NCI-H1092 treated with DMSO at 0.1 percent for 48 hours (cell line): Measurements from ENCODE around the gene MDP1.
"Not testable (repeated sequence)": the region's sequence is repeated elsewhere in the genome, so short reads cannot be mapped to it uniquely, and the experiment has no call there.

ENCODE experiments used
- DNase-seq: peaks from one replicate; lab custom pipeline; 2025; lab: John Stamatoyannopoulos, UW

Gene MDP1

DNA sequence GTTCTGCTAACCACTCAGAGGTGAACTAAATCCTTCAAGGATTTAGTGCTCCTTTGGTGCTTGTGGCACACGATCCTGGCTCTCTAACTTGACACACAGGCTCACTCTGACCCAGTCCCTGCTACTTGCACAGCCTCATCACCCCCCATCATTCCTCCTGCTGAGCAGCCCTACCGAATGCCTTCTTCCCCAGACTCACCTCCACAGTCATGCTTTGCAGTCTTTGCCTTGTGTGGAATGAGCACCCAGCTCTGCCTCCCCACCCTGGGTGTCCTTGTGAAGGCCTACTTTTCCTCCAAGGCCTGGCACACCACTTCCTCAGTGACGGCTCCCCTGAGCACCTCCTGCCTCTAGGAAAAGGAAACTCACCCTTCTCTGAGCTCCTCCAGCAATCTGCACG lies 34.5 kb upstream of the MDP1 start:
- no peak for DNase-seq

GRCh38 chr14:24249230-24250021 lies 33.6 kb upstream of the MDP1 start:
- DNase-seq: no peak

DNA sequence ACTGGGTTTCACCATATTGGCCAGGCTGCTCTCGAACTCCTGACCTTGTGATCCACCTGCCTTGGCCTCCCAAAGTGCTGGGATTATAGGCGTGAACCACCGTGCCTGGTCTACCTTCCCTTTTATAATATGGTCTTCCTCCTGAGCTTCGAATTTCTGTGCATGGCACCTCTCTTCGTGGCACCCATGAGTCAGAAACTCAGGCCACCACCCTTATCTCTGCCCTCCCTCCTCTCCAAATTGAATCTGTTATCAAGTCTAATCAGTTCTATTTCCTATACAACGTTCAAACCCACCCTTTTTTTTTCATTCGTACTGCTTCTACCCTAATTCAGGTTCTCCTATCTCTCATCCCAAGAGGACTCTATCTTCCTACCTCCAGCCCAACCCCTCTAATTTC lies 31.6 kb upstream of the MDP1 start:
- no peak for DNase-seq

DNA sequence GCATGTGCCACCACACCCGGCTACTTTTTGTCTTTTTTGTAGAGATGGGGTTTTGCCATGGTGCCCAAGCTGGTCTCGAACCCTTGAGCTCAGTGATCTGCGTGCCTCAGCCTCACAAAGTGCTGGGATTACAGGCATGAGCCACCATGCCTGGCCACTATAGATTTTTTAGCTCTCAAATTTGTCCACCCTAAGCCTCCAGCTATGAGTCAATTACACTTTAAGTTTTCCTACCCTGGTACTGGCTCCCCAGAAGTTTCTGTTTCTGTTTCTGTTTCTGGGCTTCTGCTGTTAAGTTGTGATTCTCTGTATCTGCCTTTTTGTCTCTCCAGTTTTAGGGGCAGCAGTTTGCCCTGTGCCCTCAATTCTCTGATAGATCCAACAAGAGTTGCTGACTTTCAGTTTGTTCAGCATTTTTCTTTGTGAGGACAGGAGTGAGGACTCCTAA lies 30.9 kb upstream of the MDP1 start:
- DNase-seq: no peak

DNA sequence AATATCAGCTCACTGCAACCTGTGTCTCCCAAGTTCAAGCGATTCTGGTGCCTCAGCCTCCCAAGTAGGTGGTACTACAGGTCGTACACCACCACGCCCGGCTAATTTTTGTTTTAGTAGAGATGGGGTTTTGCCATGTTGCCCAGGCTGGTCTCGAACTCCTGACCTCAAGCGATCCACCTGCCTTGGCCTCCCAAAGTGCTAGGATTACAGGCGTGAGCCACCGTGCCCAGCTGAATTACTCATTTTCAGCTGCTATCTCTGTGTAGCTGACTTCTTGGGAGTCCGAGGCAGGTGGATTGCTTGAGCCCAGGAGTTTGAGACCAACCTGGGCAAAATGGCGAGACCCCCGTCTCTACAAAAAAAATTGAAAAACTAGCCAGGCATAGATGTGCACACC lies 29.5 kb upstream of the MDP1 start:
- DNase-seq: not testable (repeated sequence)

GRCh38 chr14:24243336-24243836 lies 27.5 kb upstream of the MDP1 start:
- DNase-seq: no peak

DNA sequence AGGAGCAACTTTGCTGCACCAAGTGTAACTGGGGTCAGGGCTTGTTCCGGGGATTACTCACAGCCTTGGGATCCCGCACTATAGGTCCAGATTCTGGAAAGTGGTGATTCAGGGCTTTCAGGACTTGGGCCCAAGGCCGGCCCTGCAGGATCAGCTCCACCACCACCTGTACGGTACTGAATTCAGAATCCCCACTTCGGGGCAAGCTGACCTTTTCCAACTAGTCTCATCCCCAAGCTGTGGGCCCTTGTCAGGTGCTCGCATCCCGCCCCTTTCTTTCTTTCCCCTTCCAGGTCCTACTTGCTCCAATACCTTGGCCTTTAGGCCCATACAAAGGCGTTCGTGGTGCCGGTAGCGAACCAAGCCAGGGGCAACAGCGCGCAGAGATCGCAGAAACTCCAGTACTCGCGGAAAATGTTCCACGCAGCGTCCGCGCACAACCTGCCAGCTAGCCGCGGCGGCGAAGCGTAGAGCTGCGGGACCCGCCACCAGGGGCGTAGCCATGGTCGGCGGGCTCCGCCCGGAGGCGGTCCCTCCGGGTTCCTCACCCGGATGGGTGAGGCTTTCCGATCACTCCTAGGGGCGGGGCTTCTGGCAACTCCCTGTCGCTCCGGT lies 26.1 kb upstream of the MDP1 start:
- no peak for DNase-seq

DNA sequence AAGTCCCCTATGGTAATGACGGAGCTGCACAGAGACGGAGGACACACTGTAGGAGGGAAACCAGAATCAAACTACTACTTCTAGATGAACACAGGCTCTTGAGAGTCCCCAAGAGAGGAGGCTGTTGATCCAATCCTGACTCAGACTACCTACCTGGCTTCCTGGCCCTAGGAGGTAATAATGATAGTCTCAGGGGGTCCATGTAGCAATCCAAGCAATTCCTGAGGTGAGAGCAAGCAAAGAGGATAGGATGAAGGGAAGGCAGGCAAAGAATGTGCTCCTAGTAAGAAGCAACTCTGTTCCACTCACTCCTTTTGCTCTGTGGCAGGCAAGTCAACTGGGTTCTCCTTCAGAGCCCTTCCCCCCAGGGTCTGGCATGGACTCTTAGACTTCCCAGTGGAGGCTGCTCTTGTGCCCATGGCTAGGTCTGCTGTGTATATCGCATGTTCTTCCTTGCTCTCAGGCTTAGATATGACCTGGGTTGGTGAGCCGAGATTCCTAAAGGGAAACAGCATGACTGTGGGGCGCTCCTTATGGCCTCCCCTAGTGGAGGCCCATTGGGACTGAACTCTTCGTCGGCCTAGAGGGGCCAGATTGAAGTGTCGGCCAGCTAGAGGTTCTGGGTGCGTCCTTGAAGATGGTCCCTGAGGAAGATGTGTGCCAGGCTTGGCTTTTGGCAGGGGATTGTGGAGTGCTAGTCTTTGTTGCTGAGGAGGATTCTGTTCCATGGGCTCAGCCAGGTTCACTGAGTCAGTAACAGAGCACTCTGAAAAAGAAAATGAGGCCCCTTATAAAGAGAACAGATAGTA lies 24.4 kb upstream of the MDP1 start:
- DNase-seq: no peak

DNA sequence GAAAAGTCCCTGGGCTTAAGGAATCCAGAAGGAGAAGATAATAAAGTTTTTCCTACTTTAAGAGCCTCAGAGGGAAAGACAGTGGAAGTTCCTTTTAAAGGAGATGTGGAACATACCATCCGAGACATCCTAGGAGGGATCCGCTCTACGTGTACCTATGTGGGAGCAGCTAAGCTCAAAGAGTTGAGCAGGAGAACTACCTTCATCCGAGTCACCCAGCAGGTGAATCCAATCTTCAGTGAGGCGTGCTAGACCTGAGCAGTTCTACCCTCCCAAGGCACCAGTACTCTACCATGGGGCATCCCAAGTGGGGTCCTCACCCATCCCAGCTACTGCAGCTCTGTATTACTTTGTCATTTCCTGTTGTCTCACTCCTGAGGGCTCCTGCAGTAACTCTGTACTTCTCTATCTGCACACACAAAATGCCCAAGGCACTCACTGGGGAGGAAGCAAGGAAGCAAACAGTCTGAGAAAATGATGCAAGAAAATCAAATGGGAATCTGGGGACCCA lies 22.7 kb upstream of the MDP1 start:
- no peak for DNase-seq

- no peak for DNase-seq
Measured at GRCh38 chr14:24238123-24238522, 22.3 kb upstream of the MDP1 start.

- DNase-seq: no peak
Measured at GRCh38 chr14:24237463-24237955, 21.6 kb upstream of the MDP1 start.

DNA sequence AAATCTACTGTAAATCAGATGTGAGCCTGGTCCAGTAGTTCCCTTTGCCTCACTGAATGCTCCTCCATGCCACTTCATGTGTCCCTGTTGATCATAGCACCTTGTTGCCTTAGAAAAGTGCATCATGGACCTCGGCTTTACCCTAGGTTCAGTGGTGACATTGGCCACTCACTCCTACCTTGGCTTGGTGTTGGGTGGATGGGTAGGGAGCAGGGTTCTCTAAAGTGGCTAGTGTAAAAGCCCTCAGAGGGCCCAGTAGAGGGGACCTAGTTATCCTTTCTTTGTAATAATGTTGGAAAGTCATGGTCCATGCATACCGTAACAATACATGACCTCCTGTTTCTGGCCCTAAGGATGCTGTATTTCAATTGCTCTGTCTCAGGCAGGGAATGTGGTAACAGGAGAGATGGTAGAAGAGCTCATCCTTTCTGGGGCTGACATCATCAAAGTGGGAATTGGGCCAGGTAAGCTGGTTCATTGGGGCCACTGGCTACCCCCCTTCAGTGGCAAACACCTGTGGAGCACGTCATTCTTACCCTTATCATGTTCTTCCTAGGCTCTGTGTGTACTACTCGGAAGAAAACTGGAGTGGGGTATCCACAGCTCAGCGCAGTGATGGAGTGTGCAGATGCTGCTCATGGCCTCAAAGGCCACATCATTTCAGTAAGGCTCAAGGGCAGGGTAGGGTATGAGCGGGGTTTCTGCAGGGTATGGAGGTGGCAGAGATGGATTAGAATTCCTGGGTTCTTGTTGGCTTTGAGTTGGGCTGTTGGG lies 21.0 kb upstream of the MDP1 start:
- no peak for DNase-seq

DNA sequence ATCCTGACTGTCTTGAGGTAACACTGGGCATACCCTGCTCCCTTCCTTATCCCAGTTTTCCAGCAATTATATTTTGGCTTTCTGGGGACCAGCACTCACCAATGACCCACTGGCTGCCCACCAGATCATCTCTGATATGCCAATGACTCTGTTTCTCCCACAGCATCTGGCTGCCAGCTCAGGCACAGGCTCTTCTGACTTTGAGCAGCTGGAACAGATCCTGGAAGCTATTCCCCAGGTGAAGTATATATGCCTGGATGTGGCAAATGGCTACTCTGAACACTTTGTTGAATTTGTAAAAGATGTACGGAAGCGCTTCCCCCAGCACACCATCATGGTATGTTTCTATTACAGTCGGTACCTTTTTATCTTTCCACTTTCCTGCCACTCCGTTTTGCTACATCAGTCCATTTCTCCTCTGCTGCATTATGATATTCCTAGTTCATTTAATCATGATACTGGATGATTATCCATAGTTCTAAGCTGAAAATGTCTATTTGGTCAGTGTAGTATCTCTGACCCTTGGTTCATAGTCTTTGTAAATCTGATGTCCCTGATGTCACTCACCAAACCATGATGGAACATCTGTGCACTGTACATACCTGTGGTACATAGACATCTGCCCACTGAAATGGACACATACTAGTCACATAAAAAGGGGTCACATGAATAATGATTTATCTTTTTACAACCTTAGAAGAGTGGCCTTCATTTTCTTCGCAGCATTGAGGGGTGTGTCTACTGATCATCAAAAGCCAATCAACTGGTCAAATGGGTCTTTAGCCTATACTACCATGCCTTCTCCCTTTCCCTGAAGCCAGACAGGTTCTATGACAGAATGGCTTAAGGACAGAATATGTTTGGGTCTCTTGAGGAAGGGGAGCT lies 20.2 kb upstream of the MDP1 start:
- no peak for DNase-seq

DNA sequence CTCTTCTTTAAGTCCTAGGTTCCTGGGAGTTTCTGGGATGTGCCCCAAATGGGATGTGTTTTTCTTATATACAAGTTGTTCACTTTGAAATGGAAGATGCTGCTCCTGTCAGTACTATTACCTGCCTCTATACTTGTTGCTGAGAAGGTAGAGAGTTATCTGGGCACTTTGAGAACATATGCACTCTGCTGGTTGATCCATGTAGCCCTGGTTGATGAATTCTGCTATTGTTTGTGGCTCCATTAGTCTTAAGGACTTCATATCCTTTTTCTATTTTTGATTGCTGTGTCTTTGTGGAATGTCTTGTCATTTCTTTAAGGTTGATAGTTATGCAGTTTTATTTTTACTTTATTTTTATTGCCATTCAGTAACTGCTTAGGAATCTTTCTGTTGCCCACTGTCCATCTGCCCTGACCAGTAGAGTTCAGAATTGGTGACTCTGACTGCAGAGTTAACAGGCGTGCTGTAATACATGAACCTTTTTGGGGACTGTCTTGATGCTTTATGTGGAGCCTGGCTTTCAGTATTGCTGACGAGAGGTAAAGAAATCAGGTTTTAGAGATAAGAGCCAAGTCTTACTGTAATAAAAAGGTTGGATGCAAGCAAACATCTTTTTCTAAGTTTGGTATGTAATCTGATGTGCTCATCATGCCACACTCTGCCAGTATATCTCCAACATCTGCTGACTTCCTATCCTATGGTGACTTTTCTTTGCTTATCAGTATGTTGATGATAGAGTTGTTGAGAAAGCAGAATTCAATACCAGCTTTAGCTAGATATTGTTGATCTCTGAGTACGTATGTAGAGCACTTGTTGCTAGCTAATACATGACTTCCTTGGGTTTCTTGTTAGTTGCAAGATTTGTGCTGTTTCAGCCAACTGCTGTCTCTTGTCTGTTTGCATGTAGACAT lies 18.5 kb upstream of the MDP1 start:
- DNase-seq: no peak

- DNase-seq: no peak
Measured at GRCh38 chr14:24233538-24233866, 17.6 kb upstream of the MDP1 start.

GRCh38 chr14:24232645-24233537 lies 17.0 kb upstream of the MDP1 start, which contains the start of gene GMPR2:
TSS of gene GMPR2 (plus strand) at chr14:24232929. CDS start at chr14:24233254, 325 bp downstream.
- DNase-seq: no peak

- DNase-seq: peak; percentile 97
Measured at GRCh38 chr14:24232121-24232644, 16.3 kb upstream of the MDP1 start, which contains the start of gene NEDD8. TSS of gene NEDD8 (minus strand) at chr14:24232367. CDS start at chr14:24232267, 100 bp downstream.
